HUES48 (cell line): Measurements from ENCODE around the gene GLOD4.
"Not testable (repeated sequence)": the region's sequence is repeated elsewhere in the genome, so short reads cannot be mapped to it uniquely, and the experiment has no call there.

Experiments
- H3K27ac ChIP-seq: one replicate; pipeline ENCODE4 v1.7.0; 2013; ENCODE audit warnings: low read depth, low read length, inconsistent platforms
- H3K27me3 ChIP-seq: 2 replicates; pipeline ENCODE4 v1.6.1; 2013; ENCODE audit warnings: mild to moderate bottlenecking, low read length; ENCODE audit not compliant: control insufficient read depth, insufficient read depth
- H3K36me3 ChIP-seq: 2 replicates; pipeline ENCODE4 v1.6.1; 2013; ENCODE audit warnings: low read length; ENCODE audit not compliant: control insufficient read depth, insufficient read depth
- H3K4me1 ChIP-seq: 2 replicates; pipeline ENCODE4 v1.6.1; 2013; ENCODE audit warnings: mild to moderate bottlenecking, low read length; ENCODE audit not compliant: control insufficient read depth, insufficient read depth
- H3K4me3 ChIP-seq: 2 replicates; pipeline ENCODE4 v1.5.1; 2013; ENCODE audit warnings: mild to moderate bottlenecking, low read depth, low read length
- H3K9ac ChIP-seq: 2 replicates; pipeline ENCODE4 v1.6.1; 2013; ENCODE audit warnings: mild to moderate bottlenecking, low read depth, low read length, moderate library complexity
- H3K9me3 ChIP-seq: 2 replicates; pipeline ENCODE4 v1.6.1; 2013; ENCODE audit warnings: low read length; ENCODE audit not compliant: control insufficient read depth, insufficient read depth

Gene GLOD4

DNA sequence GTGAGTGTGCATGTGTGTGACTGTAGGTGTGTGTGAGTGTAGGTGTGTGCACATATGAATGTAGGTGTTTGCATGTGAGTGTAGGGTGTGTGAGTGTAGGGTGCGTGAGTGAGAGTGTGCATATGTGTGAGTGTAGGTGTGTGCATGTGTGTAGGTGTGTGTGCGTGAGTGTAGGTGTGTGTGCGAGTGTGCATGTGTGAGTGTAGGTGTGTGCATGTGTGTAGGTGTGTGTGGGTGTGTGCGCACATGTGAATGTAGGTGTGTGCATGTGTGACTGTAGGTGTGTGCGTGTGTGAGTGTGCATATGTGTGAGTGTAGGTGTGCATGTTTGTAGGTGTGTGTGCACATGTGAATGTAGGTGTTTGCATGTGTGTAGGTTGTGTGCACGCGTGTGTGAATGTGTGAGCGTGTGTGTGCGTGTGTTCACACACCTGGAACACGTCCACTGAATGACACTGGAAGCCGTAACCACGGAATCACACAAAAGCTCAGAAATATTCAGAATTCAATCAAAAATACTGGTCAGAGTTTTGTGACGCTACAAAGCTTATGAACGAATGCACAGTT is 30.6 kb upstream of the GLOD4 start:
- Histone ChIP-seq H3K27ac (no peak overlapping the region), H3K36me3 (peaks cover 44% of the 10 kb centered on the region), H3K4me3 (no peak overlapping the region), H3K9ac (no peak overlapping the region), H3K9me3 (no peaks in the 10 kb centered on the region), H3K4me1 (no peaks in the 10 kb centered on the region), H3K27me3 (no peaks in the 10 kb centered on the region)

DNA sequence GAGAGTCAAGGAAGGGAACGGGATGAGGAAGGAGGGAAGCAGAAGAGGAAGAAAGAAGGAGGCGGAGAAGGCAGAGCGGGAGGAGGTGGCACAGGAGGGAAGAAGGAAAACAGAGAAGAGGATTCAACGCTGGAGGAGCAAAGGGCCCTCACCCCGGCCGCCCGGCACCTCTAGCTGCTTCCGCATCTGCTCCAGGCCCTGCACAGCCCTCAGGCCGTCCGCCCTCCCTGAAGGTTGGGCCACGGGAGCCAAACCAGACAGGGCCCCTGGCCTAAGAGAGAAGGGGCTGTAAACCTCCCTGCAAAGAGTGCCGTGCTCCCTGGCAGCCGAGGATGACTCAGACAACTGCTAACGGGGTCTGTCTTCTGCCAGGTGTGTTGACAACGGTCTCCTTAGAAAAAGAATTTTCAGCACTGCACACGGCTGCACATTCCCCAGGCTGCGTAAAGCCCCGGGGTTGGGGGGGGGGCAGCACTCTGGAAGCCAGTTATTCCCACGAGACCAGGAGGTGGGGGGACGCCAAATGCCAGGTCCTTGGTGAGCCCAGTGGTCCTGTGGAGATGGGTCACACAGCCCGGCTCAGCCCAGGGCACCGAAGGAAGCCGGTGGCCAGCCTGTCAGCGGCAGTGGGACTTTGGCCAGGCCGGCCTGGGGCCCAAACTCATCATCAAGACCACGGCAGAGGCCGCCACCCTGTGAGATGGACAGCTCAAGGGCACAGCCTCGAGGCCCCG is 29.1 kb upstream of the GLOD4 start:
- peaks cover 33% of the 10 kb centered on the region for H3K36me3 ChIP-seq
- H3K9ac ChIP-seq = no peak overlapping the region
- H3K27ac ChIP-seq = no peak overlapping the region
- H3K9me3 ChIP-seq = no peaks in the 10 kb centered on the region
- H3K4me1 ChIP-seq = no peaks in the 10 kb centered on the region
- no peak overlapping the region for H3K4me3 ChIP-seq
- H3K27me3 ChIP-seq = no peaks in the 10 kb centered on the region

DNA sequence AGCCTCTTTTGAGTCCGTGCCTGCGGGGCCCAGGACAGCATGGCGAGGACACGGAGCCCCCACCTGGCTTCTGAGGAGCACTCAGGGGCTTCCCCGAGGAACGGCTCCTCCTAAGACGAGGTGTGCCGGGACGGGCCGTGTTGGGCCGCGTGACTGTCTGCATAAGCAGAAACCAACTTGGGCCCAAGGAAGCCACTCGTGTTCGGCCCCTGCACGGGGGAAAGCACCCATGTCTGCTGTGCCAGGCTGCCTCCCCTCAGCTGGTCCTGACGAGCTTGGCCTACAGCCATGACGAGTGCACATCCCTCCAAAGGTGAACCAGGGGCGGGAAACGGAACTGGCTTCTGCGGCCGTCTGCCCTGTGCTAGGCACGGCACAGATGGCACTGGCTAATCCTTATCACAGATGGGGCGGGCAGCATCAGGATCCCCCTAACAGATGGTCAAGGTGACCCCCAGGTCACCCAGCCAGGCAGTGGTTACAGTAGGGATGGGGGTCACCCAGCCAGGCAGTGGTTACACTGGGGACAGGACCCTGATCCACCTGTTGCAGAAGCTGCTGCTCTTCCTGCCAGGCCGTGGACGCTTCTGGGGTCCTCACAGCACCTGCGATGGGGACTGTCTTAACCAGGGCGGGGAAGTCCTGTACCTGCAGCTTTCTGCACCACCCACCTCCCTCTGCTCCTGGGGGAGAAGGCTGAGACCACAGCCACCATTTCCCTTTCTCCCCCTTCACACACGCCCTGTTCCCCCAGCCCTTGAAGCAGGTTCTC is 25.6 kb upstream of the GLOD4 start:
- H3K4me1 ChIP-seq = no peaks in the 10 kb centered on the region
- no peak overlapping the region; the same call in 1 of the 2 replicates for H3K9ac ChIP-seq
- H3K36me3 ChIP-seq = peaks cover 13% of the 10 kb centered on the region
- H3K27ac ChIP-seq = no peak overlapping the region
- H3K27me3 ChIP-seq = no peaks in the 10 kb centered on the region
- no peak overlapping the region for H3K4me3 ChIP-seq
- H3K9me3 ChIP-seq = no peaks in the 10 kb centered on the region

DNA sequence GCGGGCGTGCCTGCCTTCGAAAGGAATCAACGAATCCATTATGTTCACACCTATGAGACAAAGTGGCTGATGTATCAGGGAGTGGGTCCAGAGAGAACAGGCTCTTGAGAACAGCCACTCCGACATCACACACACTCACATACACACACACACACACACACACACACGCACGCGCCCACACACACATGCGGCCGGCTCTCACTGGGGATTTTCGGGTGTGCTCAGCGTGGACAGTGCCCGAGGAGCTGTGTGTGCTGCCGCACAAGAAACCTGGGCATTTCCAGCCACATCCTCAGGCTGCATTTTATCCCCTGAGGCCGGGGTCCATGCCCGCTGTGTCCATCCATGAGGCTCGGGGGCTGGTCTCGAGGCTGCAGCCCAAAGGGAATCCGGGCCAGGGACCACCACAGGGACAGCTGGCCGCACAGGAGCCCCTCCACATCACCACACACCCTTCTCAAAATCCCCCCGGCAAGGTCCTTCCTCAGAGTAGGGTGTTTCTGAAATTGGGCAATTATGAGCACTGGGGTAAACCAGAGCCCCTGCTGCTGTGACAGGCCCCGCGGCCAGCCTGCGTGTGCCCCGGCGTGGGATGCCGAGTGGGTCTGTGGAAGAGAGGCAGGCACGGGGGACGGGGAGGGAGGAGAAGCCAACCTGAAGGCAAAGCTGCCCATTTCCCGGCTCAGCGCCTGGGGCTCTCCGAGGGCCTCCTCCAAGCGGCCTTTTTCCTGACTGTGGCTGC is 24.9 kb upstream of the GLOD4 start:
- peaks cover 15% of the 10 kb centered on the region for H3K36me3 ChIP-seq
- H3K27ac ChIP-seq = no peak overlapping the region
- H3K27me3 ChIP-seq = no peaks in the 10 kb centered on the region
- H3K4me3 ChIP-seq = no peak overlapping the region
- H3K4me1 ChIP-seq = no peaks in the 10 kb centered on the region
- no peaks in the 10 kb centered on the region for H3K9me3 ChIP-seq
- H3K9ac ChIP-seq = no peak overlapping the region; the same call in 1 of the 2 replicates

DNA sequence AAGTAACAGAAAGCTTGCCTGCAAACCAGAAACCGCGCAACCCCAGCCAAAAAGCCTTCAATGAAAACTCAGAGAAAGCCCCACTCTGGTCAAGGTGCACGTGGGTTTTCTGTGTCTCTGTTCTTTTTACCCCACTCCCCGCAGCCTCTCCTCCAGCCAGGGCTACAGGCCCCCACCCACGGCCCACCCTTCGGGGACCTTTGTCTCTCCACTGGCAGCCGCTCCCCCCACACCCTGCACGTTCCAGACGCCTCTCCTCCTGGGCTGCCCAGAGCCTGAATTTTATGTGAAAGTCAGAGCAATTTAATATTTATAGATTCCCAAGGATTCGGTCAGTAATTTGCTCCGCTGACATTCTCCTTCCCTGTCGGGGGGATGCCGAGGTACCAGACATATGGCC is 24.3 kb upstream of the GLOD4 start:
- Histone ChIP-seq H3K27me3 (no peaks in the 10 kb centered on the region), H3K4me3 (no peak overlapping the region), H3K27ac (no peak overlapping the region), H3K9ac (no peak overlapping the region), H3K9me3 (no peaks in the 10 kb centered on the region), H3K36me3 (peaks cover 20% of the 10 kb centered on the region), H3K4me1 (no peaks in the 10 kb centered on the region)

DNA sequence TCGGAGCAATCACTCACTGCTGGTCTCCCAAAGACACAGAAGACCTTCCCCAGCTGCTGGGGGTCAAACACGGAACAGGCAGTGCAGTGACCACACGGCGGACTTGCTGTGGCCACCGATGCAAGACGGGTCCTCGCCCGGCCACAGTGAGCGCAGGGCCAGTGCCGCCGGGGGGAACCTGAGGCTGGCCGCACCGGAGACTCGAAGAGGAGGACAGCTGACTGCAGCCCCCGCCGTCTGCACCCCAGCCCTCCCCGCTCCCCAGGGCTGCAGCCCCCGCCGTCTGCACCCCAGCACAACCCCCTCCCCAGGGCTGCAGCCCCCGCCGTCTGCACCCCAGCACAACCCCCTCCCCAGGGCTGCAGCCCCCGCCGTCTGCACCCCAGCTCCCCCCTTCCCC is 23.8 kb upstream of the GLOD4 start:
- H3K4me1 ChIP-seq, H3K27me3 ChIP-seq, H3K9ac ChIP-seq, H3K27ac ChIP-seq, H3K9me3 ChIP-seq, H3K4me3 ChIP-seq: not testable (repeated sequence)
- H3K36me3 ChIP-seq = peaks cover 20% of the 10 kb centered on the region

DNA sequence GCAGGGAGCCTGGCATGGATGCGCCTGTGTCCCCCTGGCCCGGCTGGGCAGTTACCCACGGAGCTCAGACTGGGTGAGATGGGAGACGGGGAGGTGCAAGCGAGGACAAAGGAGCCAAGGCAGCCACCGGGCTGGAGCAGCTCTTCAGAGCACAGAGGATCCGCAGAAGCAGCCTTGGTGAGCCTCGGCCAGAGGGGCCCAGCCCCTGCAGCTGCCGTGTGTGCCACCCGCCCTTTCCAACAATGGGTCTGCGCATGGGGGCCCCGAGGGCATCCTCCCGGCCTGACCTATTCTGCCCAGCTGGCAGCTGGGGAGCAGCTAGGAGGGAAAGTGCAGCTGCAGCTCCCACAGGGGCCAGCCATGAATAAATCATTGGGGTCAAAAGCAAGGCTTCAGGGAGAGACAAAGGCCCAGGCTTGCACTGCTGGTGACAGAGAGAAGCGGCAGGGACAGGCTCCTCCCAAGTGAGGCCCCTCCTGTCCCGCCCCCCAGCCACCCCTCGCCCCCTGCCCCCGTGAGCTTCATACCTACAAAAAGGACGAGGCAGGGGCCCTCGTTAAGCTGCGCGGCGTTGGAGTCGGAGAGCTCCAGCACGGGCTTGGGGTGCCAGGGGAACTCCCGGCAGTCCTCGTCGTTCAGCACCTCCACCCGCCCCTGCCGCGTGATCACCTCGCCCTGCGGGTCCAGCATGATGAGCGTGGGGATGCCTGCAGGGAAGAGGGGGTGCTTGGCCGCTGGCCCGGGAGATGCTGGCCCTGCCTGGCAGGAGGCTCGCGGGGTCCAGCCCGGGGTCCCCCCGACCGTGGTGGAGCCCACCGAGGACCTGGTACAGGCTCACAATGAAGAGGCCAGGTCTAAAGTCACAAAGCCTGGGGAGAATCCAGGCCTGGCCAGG is 22.7 kb upstream of the GLOD4 start:
- Histone ChIP-seq H3K4me3 (no peak overlapping the region), H3K9ac (no peak overlapping the region; the same call in 1 of the 2 replicates), H3K27ac (no peak overlapping the region)

DNA sequence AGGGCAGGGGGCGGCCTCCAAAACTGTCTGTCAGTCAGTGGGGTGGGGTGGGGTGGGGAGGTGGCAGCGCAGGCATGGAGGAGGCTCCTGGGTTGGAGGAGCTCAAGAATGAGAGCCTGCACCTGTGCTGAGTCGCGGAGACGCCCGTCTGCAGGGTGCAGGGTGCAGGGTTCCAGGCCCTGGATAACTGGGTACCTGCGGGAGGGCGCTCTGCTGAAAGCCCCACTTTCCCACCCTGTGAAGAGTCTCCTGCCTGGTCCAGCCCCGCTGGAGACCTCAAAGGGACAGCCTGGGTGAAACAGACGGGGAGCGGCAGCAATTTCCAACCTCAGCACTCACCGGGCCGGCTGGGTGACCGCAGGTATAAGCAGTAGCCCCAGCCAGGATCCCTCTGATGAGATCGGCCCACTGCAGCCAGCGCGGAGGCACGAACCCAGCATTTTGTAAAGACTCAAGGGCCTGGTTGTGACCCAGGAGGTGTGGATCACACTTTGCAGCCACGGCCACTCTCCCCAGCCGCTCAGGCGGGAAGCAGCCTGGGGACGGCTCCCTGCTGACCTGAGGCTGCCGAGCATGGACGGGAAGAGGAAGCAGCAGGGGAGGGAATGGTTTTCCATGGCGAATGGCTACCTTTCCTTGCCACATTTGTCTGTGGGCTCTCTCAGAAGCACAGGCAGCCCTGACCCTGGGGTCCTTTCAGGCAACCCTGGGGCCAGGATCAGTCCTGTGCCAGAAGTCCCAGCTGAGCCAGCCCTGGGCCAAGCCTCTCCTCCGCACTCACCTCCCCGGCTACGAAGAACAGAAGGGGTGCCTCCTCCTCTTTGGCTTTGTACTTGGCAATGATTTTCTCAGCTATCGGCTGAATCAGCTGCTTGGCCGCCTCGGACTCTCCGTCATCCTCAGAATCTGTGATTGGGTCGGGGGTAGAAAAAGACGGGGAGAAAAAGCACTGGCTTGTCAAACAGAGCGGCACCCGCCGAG is 21.1 kb upstream of the GLOD4 start:
- H3K36me3 ChIP-seq = peaks cover 34% of the 10 kb centered on the region
- H3K4me1 ChIP-seq = no peaks in the 10 kb centered on the region
- H3K4me3 ChIP-seq = no peak overlapping the region
- no peaks in the 10 kb centered on the region for H3K27me3 ChIP-seq
- H3K9me3 ChIP-seq = no peaks in the 10 kb centered on the region
- H3K27ac ChIP-seq = no peak overlapping the region
- no peak overlapping the region for H3K9ac ChIP-seq

More for the DNA sequence above, 22.7 kb upstream of the GLOD4 start:
- Histone ChIP-seq H3K4me1 (no peaks in the 10 kb centered on the region), H3K9me3 (no peaks in the 10 kb centered on the region), H3K36me3 (peaks cover 27% of the 10 kb centered on the region), H3K27me3 (no peaks in the 10 kb centered on the region)

DNA sequence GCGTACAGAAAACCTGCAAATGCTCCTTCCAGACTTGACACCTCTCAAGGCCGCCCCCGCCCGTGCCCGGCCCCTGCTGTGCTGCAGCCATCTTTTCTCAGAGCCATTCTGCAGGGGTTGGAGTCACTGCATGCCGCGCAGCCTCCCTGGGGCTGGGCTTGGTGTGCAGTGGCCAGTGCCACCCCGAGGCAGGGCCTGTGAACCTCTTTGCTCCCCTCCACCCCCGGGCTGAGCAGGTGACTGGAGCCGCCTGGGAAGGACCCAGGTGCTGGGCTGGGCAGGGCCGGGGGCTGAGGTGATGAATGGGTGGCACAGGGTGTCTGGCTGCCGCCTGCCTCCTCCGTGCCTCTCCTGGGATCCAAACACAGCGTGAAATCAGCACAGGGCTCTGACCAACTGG is 20.4 kb upstream of the GLOD4 start:
- Histone ChIP-seq H3K4me1 (no peaks in the 10 kb centered on the region), H3K9me3 (no peaks in the 10 kb centered on the region), H3K9ac (no peak overlapping the region), H3K4me3 (no peak overlapping the region), H3K36me3 (peaks cover 34% of the 10 kb centered on the region), H3K27ac (no peak overlapping the region), H3K27me3 (no peaks in the 10 kb centered on the region)
